Activated T-cell treated with anti-CD3 and anti-CD28 coated beads, Interleukin-2, amount 50 U/mL, for 4 hours (primary cell): ENCODE results near the gene LDB2. TPM values are rescaled to one million over a fixed set of nuclear protein-coding genes. Genes with fewer than 3 reads are reported as not detected.
"Not testable (repeated sequence)": the region's sequence is repeated elsewhere in the genome, so short reads cannot be mapped to it uniquely, and the experiment has no call there.

Experiments used
- ATAC-seq, 2 donors: fragments of 200-7000 bp; cut with Tn5 transposase; one replicate each; pipeline ENCODE4 v1.10.0; 2021
- DNase-seq: peaks from one replicate; pipeline ENCODE4 v3.0.0-alpha.2; 2020
- H3K27me3 Mint-ChIP-seq: one replicate; pipeline ENCODE4 v1.8.0; 2021; ENCODE audit warnings: low read depth, mixed read lengths
- H3K36me3 Mint-ChIP-seq: one replicate; pipeline ENCODE4 v1.8.0; 2022; ENCODE audit warnings: mixed read lengths; ENCODE audit not compliant: insufficient read depth
- H3K4me1 Mint-ChIP-seq: one replicate; pipeline ENCODE4 v1.8.0; 2021; ENCODE audit warnings: low read depth, mixed read lengths
- H3K4me3 Mint-ChIP-seq: one replicate; pipeline ENCODE4 v1.8.0; 2021; ENCODE audit warnings: mild to moderate bottlenecking, moderate library complexity, mixed read lengths
- H3K9me3 Mint-ChIP-seq: one replicate; pipeline ENCODE4 v1.8.0; 2021; ENCODE audit warnings: mixed read lengths
- total RNA-seq, 3 donors: library from RNA; stranded (reverse); gene quantifications; one replicate each; pipeline ENCODE4 v1.2.1, GENCODE V29; 2021

LDB2 gene
- total RNA-seq, 3 donors from 2014 or later = 0.11 TPM; not detected in 2

GRCh38 chr4:16660656-16661055 lies 237.8 kb downstream of the LDB2 start:
- H3K36me3 Mint-ChIP-seq = no peaks in the 10 kb centered on the region
- ATAC-seq (no peak), DNase-seq (no peak)
- no peak overlapping the region for H3K4me3 Mint-ChIP-seq
- no peaks in the 10 kb centered on the region for H3K9me3 Mint-ChIP-seq
- no peaks in the 10 kb centered on the region for H3K4me1 Mint-ChIP-seq
- no peaks in the 10 kb centered on the region for H3K27me3 Mint-ChIP-seq

- no peaks in the 10 kb centered on the region for H3K4me1 Mint-ChIP-seq
- no peak overlapping the region for H3K4me3 Mint-ChIP-seq
- DNase-seq = no peak
- H3K27me3 Mint-ChIP-seq = no peaks in the 10 kb centered on the region
- no peaks in the 10 kb centered on the region for H3K36me3 Mint-ChIP-seq
- no peak for ATAC-seq
- H3K9me3 Mint-ChIP-seq = no peaks in the 10 kb centered on the region
These were observed 238.8 kb downstream of the LDB2 start for GRCh38 chr4:16659694-16660093.

GRCh38 chr4:16659079-16659478 lies 239.4 kb downstream of the LDB2 start:
- H3K36me3 Mint-ChIP-seq = no peaks in the 10 kb centered on the region
- DNase-seq = no peak
- H3K4me1 Mint-ChIP-seq = no peaks in the 10 kb centered on the region
- no peaks in the 10 kb centered on the region for H3K27me3 Mint-ChIP-seq
- no peak overlapping the region for H3K4me3 Mint-ChIP-seq
- no peak for ATAC-seq
- H3K9me3 Mint-ChIP-seq = no peaks in the 10 kb centered on the region

- no peak overlapping the region for H3K4me3 Mint-ChIP-seq
- H3K4me1 Mint-ChIP-seq = no peaks in the 10 kb centered on the region
- ATAC-seq (no peak), DNase-seq (no peak)
- no peaks in the 10 kb centered on the region for H3K9me3 Mint-ChIP-seq
- H3K27me3 Mint-ChIP-seq = no peaks in the 10 kb centered on the region
- no peaks in the 10 kb centered on the region for H3K36me3 Mint-ChIP-seq
These were observed 240.3 kb downstream of the LDB2 start for GRCh38 chr4:16658183-16658582.

GRCh38 chr4:16655111-16655510 lies 243.3 kb downstream of the LDB2 start:
- DNase-seq (no peak), ATAC-seq (no peak)
- Mint-ChIP-seq H3K27me3 (no peaks in the 10 kb centered on the region), H3K36me3 (no peaks in the 10 kb centered on the region), H3K4me1 (no peaks in the 10 kb centered on the region), H3K4me3 (no peak overlapping the region), H3K9me3 (no peaks in the 10 kb centered on the region)

GRCh38 chr4:16652732-16653305 lies 245.6 kb downstream of the LDB2 start:
- ATAC-seq (no peak), DNase-seq (no peak)
- no peaks in the 10 kb centered on the region for H3K36me3 Mint-ChIP-seq
- no peaks in the 10 kb centered on the region for H3K9me3 Mint-ChIP-seq
- H3K4me3 Mint-ChIP-seq = no peak overlapping the region
- H3K27me3 Mint-ChIP-seq = no peaks in the 10 kb centered on the region
- no peaks in the 10 kb centered on the region for H3K4me1 Mint-ChIP-seq

GRCh38 chr4:16646459-16646858 lies 252.0 kb downstream of the LDB2 start:
- DNase-seq = no peak
- Mint-ChIP-seq H3K27me3 (no peaks in the 10 kb centered on the region), H3K4me1 (no peaks in the 10 kb centered on the region), H3K36me3 (no peaks in the 10 kb centered on the region), H3K9me3 (no peaks in the 10 kb centered on the region), H3K4me3 (no peak overlapping the region)
- no peak for ATAC-seq

GRCh38 chr4:16643893-16644292 lies 254.6 kb downstream of the LDB2 start:
- ATAC-seq = no peak
- H3K4me3 Mint-ChIP-seq = no peak overlapping the region

GRCh38 chr4:16642897-16643296 lies 255.5 kb downstream of the LDB2 start:
- no peak for ATAC-seq
- H3K4me1 Mint-ChIP-seq = no peaks in the 10 kb centered on the region

More at GRCh38 chr4:16643893-16644292, 254.6 kb downstream of the LDB2 start:
- no peaks in the 10 kb centered on the region for H3K9me3 Mint-ChIP-seq
- DNase-seq = no peak
- H3K27me3 Mint-ChIP-seq = no peaks in the 10 kb centered on the region
- H3K36me3 Mint-ChIP-seq = no peaks in the 10 kb centered on the region
- H3K4me1 Mint-ChIP-seq = no peaks in the 10 kb centered on the region

GRCh38 chr4:16641971-16642370 lies 256.5 kb downstream of the LDB2 start:
- no peaks in the 10 kb centered on the region for H3K9me3 Mint-ChIP-seq
- no peaks in the 10 kb centered on the region for H3K4me1 Mint-ChIP-seq
- H3K4me3 Mint-ChIP-seq = no peak overlapping the region
- DNase-seq (no peak), ATAC-seq (no peak)
- no peaks in the 10 kb centered on the region for H3K36me3 Mint-ChIP-seq
- no peaks in the 10 kb centered on the region for H3K27me3 Mint-ChIP-seq

More at GRCh38 chr4:16642897-16643296, 255.5 kb downstream of the LDB2 start:
- Mint-ChIP-seq H3K27me3 (no peaks in the 10 kb centered on the region), H3K9me3 (no peaks in the 10 kb centered on the region), H3K36me3 (no peaks in the 10 kb centered on the region), H3K4me3 (no peak overlapping the region)
- DNase-seq = no peak

GRCh38 chr4:16636912-16637630 lies 261.4 kb downstream of the LDB2 start:
- H3K9me3 Mint-ChIP-seq = no peaks in the 10 kb centered on the region

GRCh38 chr4:16636304-16636703 lies 262.1 kb downstream of the LDB2 start:
- ATAC-seq = no peak
- H3K36me3 Mint-ChIP-seq = no peaks in the 10 kb centered on the region
- no peaks in the 10 kb centered on the region for H3K9me3 Mint-ChIP-seq
- no peaks in the 10 kb centered on the region for H3K27me3 Mint-ChIP-seq
- H3K4me3 Mint-ChIP-seq = no peak overlapping the region
- no peaks in the 10 kb centered on the region for H3K4me1 Mint-ChIP-seq
- DNase-seq = no peak

More at GRCh38 chr4:16636912-16637630, 261.4 kb downstream of the LDB2 start:
- no peak for DNase-seq
- Mint-ChIP-seq H3K27me3 (no peaks in the 10 kb centered on the region), H3K4me3 (no peak overlapping the region), H3K36me3 (no peaks in the 10 kb centered on the region), H3K4me1 (no peaks in the 10 kb centered on the region)
- no peak for ATAC-seq

- H3K4me3 Mint-ChIP-seq, ATAC-seq, H3K4me1 Mint-ChIP-seq, H3K27me3 Mint-ChIP-seq, DNase-seq, H3K36me3 Mint-ChIP-seq, H3K9me3 Mint-ChIP-seq: not testable (repeated sequence)
These were observed 269.2 kb downstream of the LDB2 start for GRCh38 chr4:16629274-16629673.

- not testable (repeated sequence) for H3K4me3 Mint-ChIP-seq, H3K4me1 Mint-ChIP-seq, DNase-seq, H3K9me3 Mint-ChIP-seq, H3K36me3 Mint-ChIP-seq, H3K27me3 Mint-ChIP-seq, ATAC-seq
These were observed 269.6 kb downstream of the LDB2 start for GRCh38 chr4:16628835-16629234.

- Mint-ChIP-seq H3K4me3 (no peak overlapping the region), H3K9me3 (no peaks in the 10 kb centered on the region), H3K36me3 (no peaks in the 10 kb centered on the region), H3K27me3 (no peaks in the 10 kb centered on the region), H3K4me1 (no peaks in the 10 kb centered on the region)
- ATAC-seq = no peak
- DNase-seq = no peak
These were observed 270.4 kb downstream of the LDB2 start for GRCh38 chr4:16627999-16628398.
